GM12892 (cell line): Measurements from ENCODE around the gene OSBP2. TPM values are rescaled to one million over a fixed set of nuclear protein-coding genes. Genes with fewer than 3 reads are reported as not detected.

ENCODE experiments used
- DNase-seq: peaks from one replicate; pipeline ENCODE4 v3.0.0; 2011; ENCODE audit not compliant: insufficient read length
- FAIRE-seq: peaks from 2 replicates; lab custom pipeline; 2011; peaks lifted over from hg19 to GRCh38; lab: Jason Lieb, UNC
- POLR2A ChIP-seq: IDR thresholded peaks from 2 replicates; pipeline ENCODE4 v1.6.1; 2011; ENCODE audit warnings: low read depth, low read length, control low read depth
- POLR2AphosphoS5 ChIP-seq: IDR thresholded peaks from 2 replicates; pipeline ENCODE4 v1.6.1; 2011; ENCODE audit warnings: low read depth, low read length, control low read depth
- TAF1 ChIP-seq: IDR thresholded peaks from 2 replicates; pipeline ENCODE4 v1.6.1; 2011; ENCODE audit warnings: low read depth, mild to moderate bottlenecking, control low read depth, low read length, borderline replicate concordance
- polyA plus RNA-seq: library from polyadenylated mRNA; unstranded; fragments of >200 nt; gene quantifications from one replicate; pipeline ENCODE4 v1.2.1, GENCODE V29; 2012; ENCODE audit warnings: missing spikeins, inconsistent platforms; ENCODE audit not compliant: missing spikeins

OSBP2 gene
- polyA plus RNA-seq: 0.11 TPM

GRCh38 chr22:30694640-30695350, at the start of gene OSBP2:
OSBP2 (plus strand) TSS chr22:30694874; CDS start chr22:30694910, 36 bp downstream.
- DNase-seq: peak; percentile 32
- TF ChIP-seq TAF1 (no peak), POLR2A (no peak), POLR2AphosphoS5 (no peak)
- FAIRE-seq: no peak

- TF ChIP-seq POLR2A (no peak), TAF1 (no peak), POLR2AphosphoS5 (no peak)
These were observed 48.0 kb upstream of the OSBP2 start for GRCh38 chr22:30646518-30647160.

GRCh38 chr22:30647536-30647935, 47.1 kb upstream of the OSBP2 start:
- DNase-seq (no peak), FAIRE-seq (no peak)

More at GRCh38 chr22:30646518-30647160, 48.0 kb upstream of the OSBP2 start:
- DNase-seq (no peak), FAIRE-seq (no peak)

GRCh38 chr22:30648825-30649224, 45.8 kb upstream of the OSBP2 start:
- FAIRE-seq (no peak), DNase-seq (no peak)
- TF ChIP-seq TAF1 (no peak), POLR2AphosphoS5 (no peak), POLR2A (no peak)

More at GRCh38 chr22:30647536-30647935, 47.1 kb upstream of the OSBP2 start:
- TF ChIP-seq POLR2A: no peak
- TF ChIP-seq TAF1: no peak
- no peak for TF ChIP-seq POLR2AphosphoS5

GRCh38 chr22:30649430-30650007, 45.2 kb upstream of the OSBP2 start:
- FAIRE-seq (peak; percentile 85), DNase-seq (peak; percentile 69)
- TF ChIP-seq POLR2AphosphoS5: no peak
- no peak for TF ChIP-seq POLR2A
- TF ChIP-seq TAF1: no peak

- DNase-seq: no peak
- TF ChIP-seq POLR2AphosphoS5: no peak
- no peak for TF ChIP-seq POLR2A
- TF ChIP-seq TAF1: no peak
- FAIRE-seq: no peak
These were observed 44.1 kb upstream of the OSBP2 start for GRCh38 chr22:30650508-30651116.

GRCh38 chr22:30652852-30653251, 41.8 kb upstream of the OSBP2 start:
- no peak for TF ChIP-seq POLR2A
- no peak for TF ChIP-seq TAF1
- no peak for TF ChIP-seq POLR2AphosphoS5
- DNase-seq (no peak), FAIRE-seq (no peak)

- no peak for TF ChIP-seq TAF1
- no peak for TF ChIP-seq POLR2AphosphoS5
- TF ChIP-seq POLR2A: no peak
- DNase-seq (no peak), FAIRE-seq (no peak)
These were observed 40.3 kb upstream of the OSBP2 start for GRCh38 chr22:30654361-30654760.

- DNase-seq (no peak), FAIRE-seq (no peak)
- TF ChIP-seq POLR2AphosphoS5: no peak
- no peak for TF ChIP-seq POLR2A
- TF ChIP-seq TAF1: no peak
These were observed 39.1 kb upstream of the OSBP2 start for GRCh38 chr22:30655532-30655931.

- no peak for FAIRE-seq
- no peak for TF ChIP-seq TAF1
- no peak for TF ChIP-seq POLR2A
- DNase-seq: no peak
These were observed 32.6 kb upstream of the OSBP2 start for GRCh38 chr22:30662040-30662439.

GRCh38 chr22:30664798-30665197, 29.9 kb upstream of the OSBP2 start:
- DNase-seq (no peak), FAIRE-seq (no peak)
- TF ChIP-seq TAF1 (no peak), POLR2AphosphoS5 (no peak), POLR2A (no peak)

- FAIRE-seq: no peak
- DNase-seq: no peak
- TF ChIP-seq TAF1: no peak
- no peak for TF ChIP-seq POLR2AphosphoS5
- no peak for TF ChIP-seq POLR2A
These were observed 29.4 kb upstream of the OSBP2 start for GRCh38 chr22:30665266-30665665.
